OCI-LY7 (cell line): ENCODE data around the gene EIF4ENIF1.

ENCODE experiments used
- CTCF ChIP-seq: fragments of 200-600 bp; sonication (generic); conservative IDR thresholded peaks from 2 replicates; pipeline ENCODE4 v1.5.1; 2014; ENCODE audit warnings: mild to moderate bottlenecking, antibody characterized with exemption, low read length, moderate library complexity, mixed read lengths
- EZH2phosphoT487 ChIP-seq: fragments of 200-600 bp; sonication (generic); IDR thresholded peaks from 2 replicates; pipeline ENCODE4 v1.6.1; 2018; ENCODE audit warnings: low read depth, borderline replicate concordance, mild to moderate bottlenecking, mixed run types, antibody characterized with exemption, low read length, moderate library complexity, mixed read lengths

DNA sequence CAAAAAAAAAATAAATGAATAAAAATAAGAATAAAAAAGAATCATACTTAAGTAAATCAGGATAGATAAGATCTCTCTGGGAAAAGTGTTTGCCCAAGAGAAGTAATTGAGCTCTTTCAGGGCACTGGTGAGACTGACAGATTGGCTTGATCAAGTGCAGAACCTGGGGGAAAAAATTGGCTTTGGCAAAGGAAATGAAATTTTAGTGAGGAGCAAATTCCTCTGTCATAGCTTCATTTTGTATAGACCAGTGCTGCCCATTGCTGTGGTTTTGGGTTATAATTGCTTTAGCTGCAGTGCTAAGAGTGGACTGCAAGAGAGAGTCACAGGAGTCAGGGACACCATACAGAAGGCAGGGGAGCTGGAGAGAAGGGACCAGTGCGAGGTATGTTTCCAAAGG, 42.4 kb upstream of the EIF4ENIF1 start:
- TF ChIP-seq CTCF (no peak), EZH2phosphoT487 (no peak)
